H1 (cell line): ENCODE results near the gene CAMTA1.

Experiments used
- BCL11A ChIP-seq, 2 experiments: IDR thresholded peaks; one replicate each; pipeline ENCODE4 v1.6.1; 2011; ENCODE audit warnings: low read depth in 2 of 2, low read length in 2 of 2, mild to moderate bottlenecking in 2 of 2
- CTCF ChIP-seq, 3 experiments: IDR thresholded peaks; 1 replicate in 2 of 3; 2 replicates in 1 of 3; pipeline versions ENCODE4 v1.5.1 to v1.6.1; 2011; ENCODE audit warnings: low read length in 3 of 3, mild to moderate bottlenecking in 3 of 3, inconsistent platforms in 2 of 3, low read depth in 1 of 3, moderate library complexity in 1 of 3; ENCODE audit not compliant: insufficient read depth in 1 of 3; ENCODE audit errors: control extremely low read depth in 1 of 3
- EZH2 ChIP-seq: fragments of 200-600 bp; sonication (generic); IDR thresholded peaks from 2 replicates; pipeline ENCODE4 v1.7.1; 2012; ENCODE audit warnings: low read depth, mild to moderate bottlenecking, moderate library complexity, low read length, inconsistent platforms; ENCODE audit not compliant: severe bottlenecking
- GABPA ChIP-seq: IDR thresholded peaks from 2 replicates; pipeline ENCODE4 v1.6.1; 2011; ENCODE audit warnings: mild to moderate bottlenecking, low read length, moderate library complexity, borderline replicate concordance; ENCODE audit not compliant: insufficient read depth
- JUND ChIP-seq: IDR thresholded peaks from 2 replicates; pipeline ENCODE4 v1.6.1; 2011; ENCODE audit warnings: mild to moderate bottlenecking, improper control_type of control experiment, low read length
- MAX ChIP-seq: IDR thresholded peaks from 2 replicates; pipeline ENCODE4 v1.6.1; 2012; ENCODE audit warnings: inconsistent platforms
- POLR2A ChIP-seq, 2 experiments: IDR thresholded peaks; 1 replicate in 1 of 2; 2 replicates in 1 of 2; pipeline ENCODE4 v1.6.1; 2011; ENCODE audit warnings: low read depth in 2 of 2, low read length in 2 of 2, mild to moderate bottlenecking in 2 of 2; ENCODE audit errors: control extremely low read depth in 1 of 2
- RFX5 ChIP-seq: IDR thresholded peaks from 2 replicates; pipeline ENCODE4 v1.6.1; 2011; ENCODE audit warnings: low read depth, low read length, improper control_type of control experiment, borderline replicate concordance
- SIN3A ChIP-seq, 2 experiments: IDR thresholded peaks in 1 of 2; conservative IDR thresholded peaks in 1 of 2; 2 replicates each; pipeline ENCODE4 v1.6.1; 2011 to 2012; ENCODE audit warnings: low read length in 2 of 2, improper control_type of control experiment in 1 of 2, low read depth in 1 of 2, mild to moderate bottlenecking in 1 of 2
- ZNF274 ChIP-seq: IDR thresholded peaks from 2 replicates; pipeline ENCODE4 v1.7.0; 2012; ENCODE audit warnings: low read length, borderline replicate concordance; ENCODE audit errors: extremely low read depth

- TF ChIP-seq JUND (no peak), RFX5 (no peak), EZH2 (no peak), CTCF (IDR thresholded peaks at IDR 0.05; ENCODE audit: control extremely low read depth in 1 of 3, insufficient read depth in 1 of 3, low read depth in 1 of 3, low read length in 3 of 3) (no peak), SIN3A (conservative IDR thresholded peaks at IDR 0.05 in 1 of 2, IDR thresholded peaks at IDR 0.05 in 1 of 2; ENCODE audit: low read depth in 1 of 2, low read length in 2 of 2) (no peak), ZNF274 (no peak), MAX (no peak), BCL11A (IDR thresholded peaks at IDR 0.05; ENCODE audit: low read depth in 2 of 2, low read length in 2 of 2) (no peak), GABPA (no peak), POLR2A (IDR thresholded peaks at IDR 0.05; ENCODE audit: control extremely low read depth in 1 of 2, low read depth in 2 of 2, low read length in 2 of 2) (no peak)
Measured at GRCh38 chr1:6953216-6953615, 168.0 kb downstream of the CAMTA1 start.
